ENCODE results near the gene SCAMP1.

The SCAMP1 gene

GRCh38 chr5:78335976-78336375 is 24.4 kb upstream of the SCAMP1 start:
- no peaks in the 10 kb centered on the region for H3K27me3 Mint-ChIP-seq (ENCODE audit: low read depth)
- no peaks in the 10 kb centered on the region for H3K36me3 Mint-ChIP-seq (ENCODE audit: low read depth)
- H3K9me3 Mint-ChIP-seq, result peaks cover 22% of the 10 kb centered on the region
- no peak overlapping the region for H3K4me3 Mint-ChIP-seq
- H3K4me1 Mint-ChIP-seq, result peaks cover 6% of the 10 kb centered on the region
- no peak overlapping the region for H3K27ac Mint-ChIP-seq
- TF ChIP-seq, protein P1, sequence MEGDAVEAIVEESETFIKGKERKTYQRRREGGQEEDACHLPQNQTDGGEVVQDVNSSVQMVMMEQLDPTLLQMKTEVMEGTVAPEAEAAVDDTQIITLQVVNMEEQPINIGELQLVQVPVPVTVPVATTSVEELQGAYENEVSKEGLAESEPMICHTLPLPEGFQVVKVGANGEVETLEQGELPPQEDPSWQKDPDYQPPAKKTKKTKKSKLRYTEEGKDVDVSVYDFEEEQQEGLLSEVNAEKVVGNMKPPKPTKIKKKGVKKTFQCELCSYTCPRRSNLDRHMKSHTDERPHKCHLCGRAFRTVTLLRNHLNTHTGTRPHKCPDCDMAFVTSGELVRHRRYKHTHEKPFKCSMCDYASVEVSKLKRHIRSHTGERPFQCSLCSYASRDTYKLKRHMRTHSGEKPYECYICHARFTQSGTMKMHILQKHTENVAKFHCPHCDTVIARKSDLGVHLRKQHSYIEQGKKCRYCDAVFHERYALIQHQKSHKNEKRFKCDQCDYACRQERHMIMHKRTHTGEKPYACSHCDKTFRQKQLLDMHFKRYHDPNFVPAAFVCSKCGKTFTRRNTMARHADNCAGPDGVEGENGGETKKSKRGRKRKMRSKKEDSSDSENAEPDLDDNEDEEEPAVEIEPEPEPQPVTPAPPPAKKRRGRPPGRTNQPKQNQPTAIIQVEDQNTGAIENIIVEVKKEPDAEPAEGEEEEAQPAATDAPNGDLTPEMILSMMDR (IDR thresholded peaks at IDR 0.05; ENCODE audit: unreplicated experiment in 3 of 3), result no peak

DNA sequence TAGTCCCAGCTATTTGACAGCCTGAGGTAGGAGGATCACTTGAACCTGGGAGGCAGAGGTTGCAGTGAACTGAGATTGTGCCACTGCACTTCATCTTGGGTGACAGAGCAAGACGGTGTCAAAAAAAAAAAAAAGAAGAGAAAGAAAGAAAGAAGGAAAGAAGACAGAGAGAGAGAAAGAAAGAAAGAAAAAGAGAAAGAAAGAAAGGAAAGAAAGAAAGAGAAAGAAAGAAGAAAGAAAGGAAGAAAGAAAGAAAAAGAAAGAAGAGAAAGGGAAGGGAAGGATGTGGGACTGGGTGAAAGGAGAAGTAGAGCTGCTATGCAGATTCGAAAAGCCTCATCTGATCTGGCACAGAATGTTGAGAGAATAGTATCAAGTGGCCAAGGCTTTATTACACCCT is 23.7 kb upstream of the SCAMP1 start:
- Mint-ChIP-seq H3K36me3 (ENCODE audit: low read depth) (no peaks in the 10 kb centered on the region), H3K27ac (no peak overlapping the region)
- TF ChIP-seq, protein P1 (IDR thresholded peaks at IDR 0.05; ENCODE audit: unreplicated experiment in 3 of 3), result no peak

GRCh38 chr5:78339617-78340436 is 20.6 kb upstream of the SCAMP1 start:
- Mint-ChIP-seq H3K27ac (peak overlapping the region in 1 of 3 experiments; percentile 3), H3K9me3 (peaks cover 22% of the 10 kb centered on the region), H3K4me1 (peaks cover under 1% of the 10 kb centered on the region), H3K27me3 (ENCODE audit: low read depth) (no peaks in the 10 kb centered on the region), H3K4me3 (no peak overlapping the region), H3K36me3 (ENCODE audit: low read depth) (no peaks in the 10 kb centered on the region)
- TF ChIP-seq, protein P1 (IDR thresholded peaks at IDR 0.05; ENCODE audit: unreplicated experiment in 3 of 3), result no peak

More for the DNA sequence above, 23.7 kb upstream of the SCAMP1 start:
- Mint-ChIP-seq H3K4me1 (peaks cover 6% of the 10 kb centered on the region), H3K27me3 (ENCODE audit: low read depth) (no peaks in the 10 kb centered on the region), H3K4me3 (no peak overlapping the region), H3K9me3 (peaks cover 22% of the 10 kb centered on the region)

DNA sequence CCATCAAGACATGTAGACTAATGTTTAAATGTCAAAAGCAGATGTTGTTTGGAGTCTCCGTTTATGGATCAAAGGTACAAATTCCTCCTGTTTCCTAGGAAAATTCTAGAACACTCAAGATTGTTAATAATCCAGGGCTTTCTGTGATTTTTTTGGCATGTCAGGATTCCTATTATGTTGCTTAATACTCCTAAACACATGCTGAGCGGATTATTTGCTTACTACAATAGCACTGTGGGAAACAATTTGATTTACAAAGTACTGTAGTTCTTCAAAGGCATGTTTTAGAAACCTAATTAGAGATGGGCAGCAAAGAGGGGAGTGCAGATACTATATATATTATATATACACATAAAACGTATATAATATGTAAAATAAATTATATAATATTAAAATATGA is 19.0 kb upstream of the SCAMP1 start:
- H3K27ac Mint-ChIP-seq, result no peak overlapping the region
- H3K27me3 Mint-ChIP-seq (ENCODE audit: low read depth), result no peaks in the 10 kb centered on the region
- H3K9me3 Mint-ChIP-seq, result peaks cover 15% of the 10 kb centered on the region
- no peak overlapping the region for H3K4me3 Mint-ChIP-seq
- H3K4me1 Mint-ChIP-seq, result peaks cover 7% of the 10 kb centered on the region
- no peaks in the 10 kb centered on the region for H3K36me3 Mint-ChIP-seq (ENCODE audit: low read depth)
- TF ChIP-seq, protein P1 (IDR thresholded peaks at IDR 0.05; ENCODE audit: unreplicated experiment in 3 of 3), result no peak

- H3K27ac Mint-ChIP-seq, result peak overlapping the region in 2 of 3 experiments; percentile 8 to 42
- no peaks in the 10 kb centered on the region for H3K36me3 Mint-ChIP-seq (ENCODE audit: low read depth)
- peaks cover 7% of the 10 kb centered on the region for H3K4me1 Mint-ChIP-seq
- TF ChIP-seq, protein P1 (IDR thresholded peaks at IDR 0.05; ENCODE audit: unreplicated experiment in 3 of 3), result no peak
- H3K27me3 Mint-ChIP-seq (ENCODE audit: low read depth), result no peaks in the 10 kb centered on the region
- H3K4me3 Mint-ChIP-seq, result no peak overlapping the region
- H3K9me3 Mint-ChIP-seq, result no peaks in the 10 kb centered on the region
These were observed 14.9 kb upstream of the SCAMP1 start for GRCh38 chr5:78345485-78345884.

GRCh38 chr5:78353520-78353919 is 6.9 kb upstream of the SCAMP1 start:
- H3K9me3 Mint-ChIP-seq, result no peaks in the 10 kb centered on the region
- no peak overlapping the region for H3K27ac Mint-ChIP-seq
- H3K4me3 Mint-ChIP-seq, result no peak overlapping the region
- H3K4me1 Mint-ChIP-seq, result peaks cover 2% of the 10 kb centered on the region
- no peaks in the 10 kb centered on the region for H3K27me3 Mint-ChIP-seq (ENCODE audit: low read depth)
- TF ChIP-seq, protein P1 (IDR thresholded peaks at IDR 0.05; ENCODE audit: unreplicated experiment in 3 of 3), result no peak
- peaks cover 4% of the 10 kb centered on the region for H3K36me3 Mint-ChIP-seq (ENCODE audit: low read depth)
